GM12864 (cell line): ENCODE data around the gene LRRC55.

Source experiments
- DNase-seq: peaks from one replicate; pipeline ENCODE4 v3.0.0-alpha.2; 2011; ENCODE audit warnings: low read depth
- H3K4me3 ChIP-seq: 2 replicates; pipeline ENCODE4 v1.5.1; 2011; ENCODE audit warnings: mild to moderate bottlenecking, low read depth, low read length, control low read depth
- TF ChIP-seq, protein P1 (sequence below): IDR thresholded peaks from 2 replicates; pipeline ENCODE4 v1.5.1; 2011; ENCODE audit warnings: low read depth, mild to moderate bottlenecking, moderate library complexity, low read length, control low read depth, inconsistent platforms; ENCODE audit errors: missing control alignments

LRRC55 gene

DNA sequence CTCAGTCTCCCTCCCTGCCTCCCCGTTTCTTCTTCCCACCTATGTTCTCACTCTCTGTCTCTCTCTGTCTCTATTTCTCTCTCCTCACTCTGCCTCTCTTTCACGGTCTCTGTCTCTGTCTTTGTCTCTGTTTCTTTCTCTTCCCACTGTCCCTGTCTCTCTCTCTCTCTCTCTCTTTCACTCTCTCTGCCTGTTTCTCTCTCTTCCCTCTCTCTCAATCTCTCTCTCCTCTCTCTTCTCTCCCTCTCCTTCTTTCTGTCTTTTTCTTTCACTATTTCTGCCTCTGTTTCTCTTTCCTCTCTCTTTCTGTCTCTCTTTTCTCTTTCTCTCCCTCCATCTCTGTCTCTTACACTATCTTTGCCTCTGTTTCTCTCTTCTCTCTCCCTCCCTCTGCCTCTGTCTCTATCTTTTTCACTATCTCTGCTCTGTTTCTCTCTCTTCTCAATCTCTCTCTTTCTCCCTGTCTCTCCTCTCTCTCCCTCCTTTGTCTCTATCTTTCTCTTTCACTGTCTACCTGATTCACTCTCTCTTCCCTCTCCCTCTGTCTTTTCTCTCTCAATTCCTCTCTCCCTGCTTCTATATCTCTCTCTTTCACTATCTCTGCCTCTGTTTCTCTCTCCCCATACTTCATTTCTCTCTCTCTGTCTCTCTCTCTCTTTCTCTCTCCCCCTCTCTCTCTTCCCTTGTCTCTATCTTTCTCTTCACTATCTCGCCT lies 49.9 kb downstream of the LRRC55 start:
- DNase-seq, result no peak
- TF ChIP-seq, protein P1, sequence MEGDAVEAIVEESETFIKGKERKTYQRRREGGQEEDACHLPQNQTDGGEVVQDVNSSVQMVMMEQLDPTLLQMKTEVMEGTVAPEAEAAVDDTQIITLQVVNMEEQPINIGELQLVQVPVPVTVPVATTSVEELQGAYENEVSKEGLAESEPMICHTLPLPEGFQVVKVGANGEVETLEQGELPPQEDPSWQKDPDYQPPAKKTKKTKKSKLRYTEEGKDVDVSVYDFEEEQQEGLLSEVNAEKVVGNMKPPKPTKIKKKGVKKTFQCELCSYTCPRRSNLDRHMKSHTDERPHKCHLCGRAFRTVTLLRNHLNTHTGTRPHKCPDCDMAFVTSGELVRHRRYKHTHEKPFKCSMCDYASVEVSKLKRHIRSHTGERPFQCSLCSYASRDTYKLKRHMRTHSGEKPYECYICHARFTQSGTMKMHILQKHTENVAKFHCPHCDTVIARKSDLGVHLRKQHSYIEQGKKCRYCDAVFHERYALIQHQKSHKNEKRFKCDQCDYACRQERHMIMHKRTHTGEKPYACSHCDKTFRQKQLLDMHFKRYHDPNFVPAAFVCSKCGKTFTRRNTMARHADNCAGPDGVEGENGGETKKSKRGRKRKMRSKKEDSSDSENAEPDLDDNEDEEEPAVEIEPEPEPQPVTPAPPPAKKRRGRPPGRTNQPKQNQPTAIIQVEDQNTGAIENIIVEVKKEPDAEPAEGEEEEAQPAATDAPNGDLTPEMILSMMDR, result no peak
- no peak overlapping the region for H3K4me3 ChIP-seq

DNA sequence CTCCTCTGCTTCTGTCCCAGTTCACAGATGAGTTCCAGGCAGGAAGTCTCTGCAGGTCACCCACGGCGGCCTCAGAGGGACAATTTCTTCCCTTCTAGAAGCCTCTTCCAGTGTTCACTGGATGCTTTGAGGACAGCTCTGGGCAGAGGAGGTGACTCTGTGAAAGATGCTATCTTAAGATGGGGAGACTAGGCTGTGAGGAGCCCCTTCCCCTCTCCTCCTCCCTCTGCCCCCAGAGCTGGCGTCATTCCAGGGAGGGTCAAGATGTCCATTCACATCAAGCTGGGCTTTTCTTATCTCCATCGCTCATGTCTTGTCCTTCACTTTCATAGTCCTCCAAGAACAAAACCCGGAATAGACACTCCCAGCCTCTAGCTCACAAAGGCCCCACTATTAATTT lies 51.9 kb downstream of the LRRC55 start:
- H3K4me3 ChIP-seq, result no peak overlapping the region
- TF ChIP-seq, protein P1, result no peak
- DNase-seq, result no peak

DNA sequence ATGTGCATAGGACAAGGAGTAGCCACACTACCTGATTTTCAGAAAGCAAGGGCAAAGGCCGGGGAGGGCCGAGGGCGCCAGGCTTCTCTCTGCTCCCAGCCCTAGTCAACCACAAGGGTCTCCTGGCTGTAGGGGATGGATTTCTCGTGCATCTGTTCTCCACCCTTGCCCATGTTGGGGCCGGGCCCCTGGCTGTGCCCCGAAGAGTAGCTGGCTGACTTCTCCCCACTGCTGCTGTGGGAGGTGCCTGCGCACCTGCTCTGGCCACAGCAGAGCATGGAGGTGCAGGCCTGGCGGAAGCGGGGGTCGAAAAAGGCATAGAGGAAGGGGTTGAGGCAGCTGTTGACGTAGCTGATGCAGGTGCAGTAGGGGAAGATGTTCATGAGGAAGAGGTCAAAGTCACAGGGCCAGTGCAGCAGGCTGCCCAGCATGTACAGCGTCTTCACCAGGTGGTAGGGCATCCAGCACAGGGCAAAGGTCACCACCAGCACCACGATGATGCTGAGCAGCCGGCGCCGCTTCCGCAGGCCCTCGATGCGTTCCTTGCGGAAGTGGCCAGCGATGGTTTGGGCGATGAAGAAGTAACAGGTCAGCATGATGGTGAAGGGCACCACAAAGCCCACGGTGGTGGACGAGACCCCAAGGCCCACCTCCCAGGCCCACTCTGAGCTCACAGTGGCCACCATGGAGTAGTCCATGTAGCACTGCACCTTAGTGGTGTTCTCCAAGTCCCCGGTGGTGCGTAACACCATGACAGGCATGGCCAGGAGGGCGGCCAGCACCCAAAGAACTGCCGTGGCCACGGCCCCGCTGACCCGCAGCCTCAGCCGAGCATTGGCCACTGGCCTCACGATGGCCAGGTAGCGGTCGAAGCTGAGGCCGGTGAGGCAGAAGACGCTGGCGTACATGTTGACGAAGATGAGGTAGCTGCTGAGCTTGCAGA lies 54.3 kb downstream of the LRRC55 start:
- no peak overlapping the region for H3K4me3 ChIP-seq
- TF ChIP-seq, protein P1, result no peak
- DNase-seq, result no peak

DNA sequence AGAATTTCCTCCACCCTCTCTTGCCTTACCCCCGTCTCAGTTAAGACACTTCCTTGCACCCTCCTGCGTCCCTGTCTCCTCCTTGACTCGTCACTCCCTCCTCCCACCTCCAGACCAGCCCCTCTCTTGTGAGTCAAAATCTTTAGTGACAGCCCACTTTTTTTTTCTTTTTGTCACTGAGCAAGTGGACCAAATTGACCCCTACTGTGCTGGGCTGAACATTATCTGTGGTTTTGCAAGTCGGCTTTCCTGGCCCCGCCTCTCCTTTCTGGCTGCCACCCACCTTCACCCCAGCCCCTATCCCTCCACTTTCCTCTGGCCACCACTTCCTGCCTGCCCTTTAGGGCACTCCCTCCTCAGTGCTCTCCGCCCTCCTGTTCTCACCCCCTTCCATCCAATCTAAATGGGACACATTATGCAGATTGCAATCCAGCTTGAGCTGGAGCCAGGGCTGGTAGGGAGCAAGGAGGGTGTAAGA lies 55.5 kb downstream of the LRRC55 start, which contains the start of gene APLNR:
Gene APLNR, minus strand, starts transcription at position 47 of the 478 bp plus-strand sequence. CDS start 246 bp downstream, outside the sequence.
- no peak for DNase-seq
- no peak within 1 kb of the TSS for H3K4me3 ChIP-seq
- TF ChIP-seq, protein P1, result no peak

DNA sequence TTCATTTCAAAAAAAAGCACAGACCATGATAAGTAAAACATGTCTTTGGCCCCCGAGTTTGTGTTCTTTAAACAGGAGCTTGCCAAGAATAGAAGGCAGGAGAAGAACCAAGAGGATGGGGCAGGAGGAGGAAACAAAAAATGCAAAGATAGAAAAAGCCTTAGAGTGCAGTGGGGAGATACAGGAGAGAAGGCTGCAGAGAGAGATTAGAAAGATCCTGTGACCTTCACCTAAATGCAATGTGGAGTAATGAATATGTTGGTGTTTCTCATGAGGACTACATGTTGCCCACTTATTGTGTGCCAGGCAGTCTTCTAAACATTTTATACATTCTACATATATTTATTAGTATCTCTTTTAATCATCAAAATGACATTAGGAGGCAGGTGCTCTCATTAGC lies 57.6 kb downstream of the LRRC55 start:
- no peak overlapping the region for H3K4me3 ChIP-seq
- TF ChIP-seq, protein P1, result no peak
- DNase-seq, result no peak

DNA sequence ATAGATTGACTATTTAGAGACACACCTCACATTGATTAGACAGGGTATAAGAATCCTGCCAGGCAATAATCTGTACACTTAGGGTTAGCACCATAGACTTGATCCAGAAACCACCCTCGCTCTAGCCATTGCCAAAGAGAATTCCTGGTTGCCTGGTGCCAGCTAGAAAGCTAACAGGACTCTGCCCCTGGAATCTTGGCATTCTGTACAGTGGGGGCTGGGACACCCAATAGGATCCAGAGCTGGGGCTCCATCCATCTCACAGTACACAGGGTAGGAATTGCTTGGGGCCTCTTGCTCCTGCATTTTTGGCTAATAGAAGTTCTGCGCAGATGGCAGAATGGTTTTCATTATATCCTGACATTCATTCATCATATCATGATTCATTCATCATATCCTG lies 58.3 kb downstream of the LRRC55 start:
- H3K4me3 ChIP-seq, result no peak overlapping the region
- no peak for DNase-seq
- TF ChIP-seq, protein P1, result no peak
